Sigmoid colon (tissue), 3 donors: ENCODE measurements around the gene KCTD1.

ENCODE experiments used
- POLR2A ChIP-seq, 2 donors: fragments of 450-650 bp; IDR thresholded peaks; one replicate each; pipeline ENCODE4 v1.6.1; 2016; ENCODE audit warnings: antibody characterized with exemption in 2 of 2, mild to moderate bottlenecking in 2 of 2, moderate library complexity in 2 of 2
- TF ChIP-seq, protein P1 (sequence below), 4 experiments: fragments of 450-650 bp in 3 of 4; fragments of 200-600 bp in 1 of 4; IDR thresholded peaks; one replicate each; pipeline ENCODE4 v1.5.1; 2016 to 2019; ENCODE audit warnings: antibody characterized with exemption in 4 of 4, mild to moderate bottlenecking in 3 of 4, moderate library complexity in 2 of 4

DNA sequence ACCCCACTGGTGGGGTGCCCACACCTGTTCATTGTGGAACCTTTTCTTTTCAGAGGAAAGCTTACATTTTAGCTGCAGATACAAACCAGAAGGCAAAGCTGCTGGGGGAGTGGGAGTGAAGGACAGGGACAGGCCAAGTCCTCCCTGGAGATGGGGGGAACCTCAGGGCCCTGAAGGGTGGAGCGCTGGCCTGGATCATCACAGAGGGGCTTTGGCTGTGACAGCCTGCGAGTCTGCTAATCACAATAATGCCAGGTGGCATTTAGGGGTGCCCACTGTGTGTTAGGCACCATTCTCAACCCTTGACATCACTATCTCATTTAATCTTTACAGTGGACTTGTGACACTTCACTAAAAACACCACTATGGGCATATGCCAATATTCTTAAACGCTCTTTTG lies 27.4 kb downstream of the KCTD1 start:
- TF ChIP-seq, protein P1, sequence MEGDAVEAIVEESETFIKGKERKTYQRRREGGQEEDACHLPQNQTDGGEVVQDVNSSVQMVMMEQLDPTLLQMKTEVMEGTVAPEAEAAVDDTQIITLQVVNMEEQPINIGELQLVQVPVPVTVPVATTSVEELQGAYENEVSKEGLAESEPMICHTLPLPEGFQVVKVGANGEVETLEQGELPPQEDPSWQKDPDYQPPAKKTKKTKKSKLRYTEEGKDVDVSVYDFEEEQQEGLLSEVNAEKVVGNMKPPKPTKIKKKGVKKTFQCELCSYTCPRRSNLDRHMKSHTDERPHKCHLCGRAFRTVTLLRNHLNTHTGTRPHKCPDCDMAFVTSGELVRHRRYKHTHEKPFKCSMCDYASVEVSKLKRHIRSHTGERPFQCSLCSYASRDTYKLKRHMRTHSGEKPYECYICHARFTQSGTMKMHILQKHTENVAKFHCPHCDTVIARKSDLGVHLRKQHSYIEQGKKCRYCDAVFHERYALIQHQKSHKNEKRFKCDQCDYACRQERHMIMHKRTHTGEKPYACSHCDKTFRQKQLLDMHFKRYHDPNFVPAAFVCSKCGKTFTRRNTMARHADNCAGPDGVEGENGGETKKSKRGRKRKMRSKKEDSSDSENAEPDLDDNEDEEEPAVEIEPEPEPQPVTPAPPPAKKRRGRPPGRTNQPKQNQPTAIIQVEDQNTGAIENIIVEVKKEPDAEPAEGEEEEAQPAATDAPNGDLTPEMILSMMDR (IDR thresholded peaks at IDR 0.05) = no peak
- no peak for TF ChIP-seq POLR2A (IDR thresholded peaks at IDR 0.05)
